Measurements from ENCODE around the gene CDC5L.
A peak's percentile ranks its signal among the peaks of the same experiment; 100 is the strongest.

CDC5L gene

DNA sequence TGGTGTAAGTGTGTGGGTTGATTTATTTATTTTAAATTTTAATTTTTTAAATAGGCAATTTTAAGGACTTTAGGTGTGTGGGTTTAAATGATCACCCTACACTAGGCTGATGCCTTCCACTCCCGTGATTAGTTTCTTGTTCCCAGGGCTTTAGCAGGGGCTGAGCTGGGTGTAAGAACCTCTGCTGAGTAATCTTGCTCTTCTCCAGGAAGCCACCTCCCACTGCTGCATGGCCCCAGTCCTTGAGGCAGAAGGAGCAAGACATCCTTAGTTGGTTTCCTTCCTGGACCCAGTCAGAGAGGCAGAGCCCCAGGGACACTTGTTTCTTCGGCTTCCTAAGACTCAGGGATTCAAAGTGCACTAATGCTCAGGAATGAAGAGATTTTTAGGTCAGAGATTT is 19.8 kb upstream of the CDC5L start:
- Histone ChIP-seq H3K9me3 (ENCODE audit: control insufficient read depth, low read length) (no peaks in the 10 kb centered on the region), H3K27me3 (ENCODE audit: control insufficient read depth, insufficient read depth, low read length, poor library complexity, severe bottlenecking) (no peaks in the 10 kb centered on the region), H3K36me3 (ENCODE audit: control insufficient read depth, insufficient read depth, low read length) (no peaks in the 10 kb centered on the region), H3K4me1 (ENCODE audit: control insufficient read depth, insufficient read depth, low read length) (no peaks in the 10 kb centered on the region), H3K27ac (ENCODE audit: insufficient read depth, low read depth, low read length, poor library complexity, severe bottlenecking) (no peak overlapping the region), H3K4me3 (ENCODE audit: insufficient read depth, low read depth, low read length) (no peak overlapping the region)
- WGBS, 2 experiments: 88 to 90% methylated on average over 2 of the region's 2 CpGs

DNA sequence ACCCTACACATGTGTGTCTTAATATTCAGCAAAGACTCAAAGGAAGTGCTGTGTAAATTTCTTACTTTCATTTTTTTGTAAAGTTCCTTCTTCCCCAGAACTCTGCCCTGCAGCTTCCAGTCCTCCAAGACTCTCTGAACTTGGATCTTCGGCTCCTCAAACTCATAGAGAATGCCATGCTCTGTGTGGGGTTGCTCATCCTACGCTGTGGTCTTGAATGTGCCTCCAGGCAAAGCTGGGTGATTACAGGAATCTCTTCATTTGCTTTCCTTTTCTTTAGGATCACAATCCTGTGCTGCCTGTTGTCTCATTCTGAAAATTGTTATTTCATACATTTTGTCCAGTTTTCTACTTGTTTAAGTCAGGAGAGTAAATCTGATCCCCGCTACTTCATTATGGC is 14.5 kb upstream of the CDC5L start:
- Histone ChIP-seq H3K27ac (ENCODE audit: insufficient read depth, low read depth, low read length, poor library complexity, severe bottlenecking) (no peak overlapping the region), H3K36me3 (ENCODE audit: control insufficient read depth, insufficient read depth, low read length) (no peaks in the 10 kb centered on the region), H3K4me3 (ENCODE audit: insufficient read depth, low read depth, low read length) (no peak overlapping the region), H3K9me3 (ENCODE audit: control insufficient read depth, low read length) (no peaks in the 10 kb centered on the region), H3K27me3 (ENCODE audit: control insufficient read depth, insufficient read depth, low read length, poor library complexity, severe bottlenecking) (no peaks in the 10 kb centered on the region), H3K4me1 (ENCODE audit: control insufficient read depth, insufficient read depth, low read length) (no peaks in the 10 kb centered on the region)
- 68 to 78% methylated on average over 2 of the region's 3 CpGs for WGBS, 2 experiments

DNA sequence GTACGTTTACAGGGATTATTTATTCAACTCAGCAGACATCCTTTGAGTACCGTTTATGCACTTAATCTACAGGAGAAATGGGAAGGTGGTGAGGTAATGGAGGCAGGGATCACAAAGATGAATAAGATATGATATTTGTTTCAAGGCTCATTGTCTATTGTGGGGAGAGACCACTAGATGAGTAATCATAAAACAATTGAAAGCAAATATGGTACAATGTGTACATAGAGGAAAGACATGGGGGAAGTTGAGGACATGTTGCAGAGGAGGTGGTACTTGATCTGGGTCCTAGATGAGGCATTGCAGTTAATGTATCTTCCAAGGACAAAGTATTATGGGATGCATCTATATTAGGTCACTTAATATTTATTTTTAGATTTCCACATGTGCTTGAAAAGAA is 13.7 kb upstream of the CDC5L start:
- 77 to 85% methylated on average over 2 of the region's 2 CpGs for WGBS, 2 experiments
- Histone ChIP-seq H3K27ac (ENCODE audit: insufficient read depth, low read depth, low read length, poor library complexity, severe bottlenecking) (no peak overlapping the region), H3K36me3 (ENCODE audit: control insufficient read depth, insufficient read depth, low read length) (no peaks in the 10 kb centered on the region), H3K4me1 (ENCODE audit: control insufficient read depth, insufficient read depth, low read length) (no peaks in the 10 kb centered on the region), H3K9me3 (ENCODE audit: control insufficient read depth, low read length) (no peaks in the 10 kb centered on the region), H3K27me3 (ENCODE audit: control insufficient read depth, insufficient read depth, low read length, poor library complexity, severe bottlenecking) (no peaks in the 10 kb centered on the region), H3K4me3 (ENCODE audit: insufficient read depth, low read depth, low read length) (no peak overlapping the region)

DNA sequence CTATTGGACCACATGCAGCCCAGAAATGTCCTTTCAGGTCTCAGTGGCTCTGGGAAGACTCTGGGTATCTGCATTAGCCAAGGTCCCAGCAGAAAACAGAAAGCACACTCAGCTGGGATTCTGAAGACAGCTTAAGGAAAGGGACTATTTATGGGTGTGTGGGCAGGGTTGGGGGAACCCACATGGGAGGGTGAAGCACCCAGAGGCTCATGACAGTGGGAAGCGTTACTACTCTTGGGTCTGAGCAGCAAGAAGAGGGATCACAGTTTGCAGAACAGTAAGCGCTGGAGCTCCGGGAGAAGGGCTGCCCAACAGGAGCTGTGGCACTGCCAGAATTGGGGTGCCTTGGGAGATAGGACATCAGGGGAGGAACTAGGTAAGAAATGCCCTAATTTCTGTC is 12.4 kb upstream of the CDC5L start:
- 95 to 96% methylated on average over 3 of the region's 3 CpGs for WGBS, 2 experiments
- no peaks in the 10 kb centered on the region for H3K4me1 ChIP-seq (ENCODE audit: control insufficient read depth, insufficient read depth, low read length)
- no peaks in the 10 kb centered on the region for H3K9me3 ChIP-seq (ENCODE audit: control insufficient read depth, low read length)

DNA sequence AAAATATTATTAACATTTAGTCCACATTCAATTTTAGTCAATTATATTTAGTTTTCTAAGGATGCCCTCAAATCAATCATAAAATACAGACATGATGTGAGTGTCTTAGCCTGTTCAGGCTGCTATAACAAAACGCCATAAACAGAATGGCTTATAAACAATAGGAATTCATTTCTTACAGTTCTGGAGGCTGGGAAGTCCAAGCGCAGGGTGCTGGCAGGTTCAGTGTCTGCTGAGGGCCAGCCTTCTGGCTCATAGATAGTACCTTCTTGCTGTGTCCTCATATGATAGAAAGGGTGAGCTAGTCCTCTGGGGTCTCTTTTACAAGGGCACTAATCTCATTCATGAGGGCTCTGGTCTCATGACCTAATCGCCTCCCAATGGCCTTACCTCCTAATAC is 10.0 kb upstream of the CDC5L start:
- Histone ChIP-seq H3K36me3 (ENCODE audit: control insufficient read depth, insufficient read depth, low read length) (no peaks in the 10 kb centered on the region), H3K4me1 (ENCODE audit: control insufficient read depth, insufficient read depth, low read length) (no peaks in the 10 kb centered on the region), H3K27ac (ENCODE audit: insufficient read depth, low read depth, low read length, poor library complexity, severe bottlenecking) (no peak overlapping the region), H3K27me3 (ENCODE audit: control insufficient read depth, insufficient read depth, low read length, poor library complexity, severe bottlenecking) (no peaks in the 10 kb centered on the region), H3K4me3 (ENCODE audit: insufficient read depth, low read depth, low read length) (no peak overlapping the region), H3K9me3 (ENCODE audit: control insufficient read depth, low read length) (no peaks in the 10 kb centered on the region)
- 96 to 98% methylated on average over 3 of the region's 3 CpGs for WGBS, 2 experiments

More for the DNA sequence above, 12.4 kb upstream of the CDC5L start:
- Histone ChIP-seq H3K27me3 (ENCODE audit: control insufficient read depth, insufficient read depth, low read length, poor library complexity, severe bottlenecking) (no peaks in the 10 kb centered on the region), H3K27ac (ENCODE audit: insufficient read depth, low read depth, low read length, poor library complexity, severe bottlenecking) (no peak overlapping the region), H3K4me3 (ENCODE audit: insufficient read depth, low read depth, low read length) (no peak overlapping the region), H3K36me3 (ENCODE audit: control insufficient read depth, insufficient read depth, low read length) (no peaks in the 10 kb centered on the region)

DNA sequence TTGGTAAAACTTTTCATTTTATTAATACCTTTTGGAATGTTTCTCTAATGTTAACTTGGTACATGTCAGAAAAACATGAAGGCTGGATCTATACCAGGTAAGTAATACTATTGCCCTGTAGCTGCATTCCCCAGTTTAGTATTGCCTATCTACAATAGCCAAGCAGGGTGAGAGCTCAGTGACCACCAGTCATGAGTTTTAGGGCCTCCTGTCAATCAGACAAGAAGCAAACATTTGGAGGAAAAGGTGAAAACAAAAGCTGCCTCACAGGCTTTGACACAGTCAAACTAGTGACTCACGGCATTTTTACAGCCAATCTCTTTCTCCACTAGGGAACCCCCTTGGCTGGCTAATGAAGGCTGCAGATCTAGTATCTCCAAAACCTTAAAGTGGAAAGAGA is 9.5 kb upstream of the CDC5L start:
- Histone ChIP-seq H3K27ac (ENCODE audit: insufficient read depth, low read depth, low read length, poor library complexity, severe bottlenecking) (no peak overlapping the region), H3K4me3 (ENCODE audit: insufficient read depth, low read depth, low read length) (no peak overlapping the region), H3K4me1 (ENCODE audit: control insufficient read depth, insufficient read depth, low read length) (no peaks in the 10 kb centered on the region), H3K36me3 (ENCODE audit: control insufficient read depth, insufficient read depth, low read length) (no peaks in the 10 kb centered on the region), H3K27me3 (ENCODE audit: control insufficient read depth, insufficient read depth, low read length, poor library complexity, severe bottlenecking) (no peaks in the 10 kb centered on the region), H3K9me3 (ENCODE audit: control insufficient read depth, low read length) (no peaks in the 10 kb centered on the region)
- WGBS, 2 experiments: 35 to 52% methylated on average over 1 of the region's 1 CpG

DNA sequence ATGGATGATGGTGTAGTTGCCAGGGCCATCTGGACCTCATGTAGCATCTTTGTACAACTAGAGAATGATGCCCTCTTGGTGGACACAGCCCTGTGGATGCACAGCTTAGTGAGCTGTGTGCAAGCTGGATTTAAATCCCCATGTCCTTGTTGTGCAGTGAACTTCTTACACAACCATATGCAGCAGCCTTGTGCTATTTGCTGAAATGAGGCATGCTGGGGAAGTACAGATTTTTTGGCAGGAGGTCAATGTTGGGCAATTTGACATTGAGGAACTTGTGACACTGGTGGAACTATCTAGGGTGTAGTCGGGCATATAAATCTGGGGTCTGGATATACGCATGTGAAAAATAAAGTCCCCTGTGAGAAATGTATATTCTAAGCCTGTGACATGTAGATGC is 5.8 kb upstream of the CDC5L start:
- no peaks in the 10 kb centered on the region for H3K9me3 ChIP-seq (ENCODE audit: control insufficient read depth, low read length)
- WGBS, 2 experiments: 88 to 98% methylated on average over 2 of the region's 2 CpGs
- no peaks in the 10 kb centered on the region for H3K4me1 ChIP-seq (ENCODE audit: control insufficient read depth, insufficient read depth, low read length)
- H3K27me3 ChIP-seq (ENCODE audit: control insufficient read depth, insufficient read depth, low read length, poor library complexity, severe bottlenecking): no peaks in the 10 kb centered on the region
- no peak overlapping the region for H3K4me3 ChIP-seq (ENCODE audit: insufficient read depth, low read depth, low read length)
- H3K27ac ChIP-seq (ENCODE audit: insufficient read depth, low read depth, low read length, poor library complexity, severe bottlenecking): no peak overlapping the region
- H3K36me3 ChIP-seq (ENCODE audit: control insufficient read depth, insufficient read depth, low read length): no peaks in the 10 kb centered on the region

DNA sequence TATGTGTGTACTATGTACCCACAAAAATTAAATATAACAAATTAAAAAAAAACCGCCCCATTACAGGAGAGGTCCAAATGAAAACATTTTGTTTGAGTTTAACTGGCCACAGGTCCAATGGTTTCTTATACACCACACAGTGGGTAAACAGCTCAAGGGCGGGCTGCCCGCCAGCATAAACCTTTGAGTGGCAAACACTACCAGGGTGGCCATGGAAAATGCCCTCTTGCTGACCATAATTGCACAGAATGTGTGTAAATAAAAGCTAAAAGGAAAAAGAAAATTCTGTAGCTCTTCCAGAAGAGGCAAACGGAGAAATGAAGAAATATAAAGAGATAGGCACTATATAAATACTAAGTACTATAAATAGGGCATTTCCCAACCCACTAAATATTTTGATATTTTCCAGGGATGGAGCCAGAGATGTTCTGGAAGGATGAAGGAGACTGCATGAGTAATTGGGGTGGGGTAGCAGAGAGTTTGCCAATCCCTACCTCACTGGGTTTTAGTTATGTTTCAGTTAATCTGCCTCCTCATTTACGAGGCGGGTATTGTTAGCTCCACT is 1.1 kb upstream of the CDC5L start:
- H3K4me1 ChIP-seq (ENCODE audit: control insufficient read depth, insufficient read depth, low read length): peaks cover 11% of the 10 kb centered on the region
- H3K27me3 ChIP-seq (ENCODE audit: control insufficient read depth, insufficient read depth, low read length, poor library complexity, severe bottlenecking): no peaks in the 10 kb centered on the region
- peak overlapping the region; percentile 95 for H3K27ac ChIP-seq (ENCODE audit: insufficient read depth, low read depth, low read length, poor library complexity, severe bottlenecking)
- H3K9me3 ChIP-seq (ENCODE audit: control insufficient read depth, low read length): no peaks in the 10 kb centered on the region
- peak overlapping the region; percentile 89 for H3K4me3 ChIP-seq (ENCODE audit: insufficient read depth, low read depth, low read length)
- H3K36me3 ChIP-seq (ENCODE audit: control insufficient read depth, insufficient read depth, low read length): peaks cover 2% of the 10 kb centered on the region
- 87 to 95% methylated on average over 5 of the region's 6 CpGs for WGBS, 2 experiments

DNA sequence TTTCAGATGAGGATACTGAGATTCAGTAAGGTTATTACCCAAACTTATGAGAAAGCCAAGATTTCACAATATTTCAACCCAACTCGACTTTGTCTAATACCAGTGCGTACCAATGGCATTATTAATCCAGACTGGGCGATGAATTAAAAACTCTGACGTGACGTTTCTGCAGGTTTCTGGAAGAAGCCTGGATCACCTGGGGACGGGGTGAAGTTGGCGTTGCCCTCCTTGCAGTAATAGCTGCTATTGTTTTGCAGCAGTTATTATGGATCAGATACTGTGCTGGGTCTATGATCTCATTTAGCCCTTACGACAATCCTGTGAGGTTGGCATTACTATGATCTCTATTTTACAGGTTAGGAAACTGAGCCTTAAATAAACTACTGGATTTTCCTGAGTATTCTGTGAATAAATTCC is 569 bp upstream of the CDC5L start:
- Histone ChIP-seq H3K36me3 (ENCODE audit: control insufficient read depth, insufficient read depth, low read length) (peaks cover 6% of the 10 kb centered on the region), H3K4me3 (ENCODE audit: insufficient read depth, low read depth, low read length) (peak overlapping the region; percentile 89), H3K4me1 (ENCODE audit: control insufficient read depth, insufficient read depth, low read length) (peaks cover 11% of the 10 kb centered on the region), H3K9me3 (ENCODE audit: control insufficient read depth, low read length) (no peaks in the 10 kb centered on the region), H3K27ac (ENCODE audit: insufficient read depth, low read depth, low read length, poor library complexity, severe bottlenecking) (peak overlapping the region; percentile 95), H3K27me3 (ENCODE audit: control insufficient read depth, insufficient read depth, low read length, poor library complexity, severe bottlenecking) (no peaks in the 10 kb centered on the region)
- WGBS, 2 experiments: 29 to 33% methylated on average over 8 of the region's 8 CpGs

DNA sequence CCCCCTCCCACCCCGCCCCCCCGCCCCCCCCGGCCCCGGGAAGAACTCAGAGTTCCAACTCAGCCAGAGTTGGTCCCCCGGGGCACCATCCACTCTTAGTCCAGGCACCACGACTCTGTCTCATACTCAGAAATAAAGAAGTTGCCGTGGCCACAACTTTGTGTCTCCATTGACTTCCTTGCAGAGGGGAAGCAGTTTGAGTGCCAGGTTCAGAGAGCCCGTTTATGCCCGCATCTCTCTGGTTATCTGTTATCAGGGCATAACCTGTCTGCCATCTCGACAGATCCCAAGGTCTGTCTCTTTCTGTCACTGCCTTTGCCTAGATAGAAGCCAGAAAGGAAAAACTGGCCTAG is 605 bp downstream of the CDC5L start:
- H3K27ac ChIP-seq (ENCODE audit: insufficient read depth, low read depth, low read length, poor library complexity, severe bottlenecking): no peak overlapping the region
- H3K9me3 ChIP-seq (ENCODE audit: control insufficient read depth, low read length): no peaks in the 10 kb centered on the region
- 3 to 4% methylated on average over 7 to 8 of the region's 10 CpGs for WGBS, 2 experiments
- H3K27me3 ChIP-seq (ENCODE audit: control insufficient read depth, insufficient read depth, low read length, poor library complexity, severe bottlenecking): no peaks in the 10 kb centered on the region
- peaks cover 8% of the 10 kb centered on the region for H3K36me3 ChIP-seq (ENCODE audit: control insufficient read depth, insufficient read depth, low read length)
- H3K4me3 ChIP-seq (ENCODE audit: insufficient read depth, low read depth, low read length): peak overlapping the region; percentile 89
- H3K4me1 ChIP-seq (ENCODE audit: control insufficient read depth, insufficient read depth, low read length): peaks cover 11% of the 10 kb centered on the region

DNA sequence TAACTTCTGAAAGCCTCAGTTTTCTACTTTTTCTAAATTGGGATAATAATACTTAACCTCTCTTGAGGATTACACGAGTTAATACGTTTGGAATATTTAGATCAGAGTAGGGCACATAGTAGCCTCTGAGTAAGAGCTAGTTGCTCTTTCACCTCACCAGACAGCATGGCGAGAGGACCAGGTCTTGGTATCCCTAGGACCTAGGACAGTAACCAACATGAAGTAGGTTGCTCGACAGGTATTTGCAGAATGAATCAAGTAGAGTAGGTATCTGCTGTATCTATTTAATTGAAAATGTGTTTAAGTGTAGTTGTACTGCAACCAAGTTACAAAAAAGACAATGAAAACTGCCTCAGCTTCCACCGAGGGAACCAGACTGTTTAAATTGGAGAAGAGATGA is 1.4 kb downstream of the CDC5L start:
- 83 to 88% methylated on average over 5 of the region's 5 CpGs for WGBS, 2 experiments
- H3K27me3 ChIP-seq (ENCODE audit: control insufficient read depth, insufficient read depth, low read length, poor library complexity, severe bottlenecking): no peaks in the 10 kb centered on the region
- H3K4me3 ChIP-seq (ENCODE audit: insufficient read depth, low read depth, low read length): peak overlapping the region; percentile 89
- H3K4me1 ChIP-seq (ENCODE audit: control insufficient read depth, insufficient read depth, low read length): peaks cover 11% of the 10 kb centered on the region
- H3K27ac ChIP-seq (ENCODE audit: insufficient read depth, low read depth, low read length, poor library complexity, severe bottlenecking): no peak overlapping the region
- peaks cover 16% of the 10 kb centered on the region for H3K36me3 ChIP-seq (ENCODE audit: control insufficient read depth, insufficient read depth, low read length)
- no peaks in the 10 kb centered on the region for H3K9me3 ChIP-seq (ENCODE audit: control insufficient read depth, low read length)
